GM23248 (cell line): Measurements from ENCODE around the gene CD58. TPM values are rescaled to one million over a fixed set of nuclear protein-coding genes. Genes with fewer than 3 reads are reported as not detected.

Source experiments
- DNase-seq: peaks from one replicate; pipeline ENCODE4 v3.0.0-alpha.2; 2015
- H2AFZ ChIP-seq: fragments of 200-600 bp; sonication (generic); 2 replicates; pipeline ENCODE4 v1.6.1; 2016; ENCODE audit warnings: antibody characterized with exemption
- H3F3A ChIP-seq: fragments of 200-600 bp; sonication (generic); 2 replicates; pipeline ENCODE4 v1.6.1; 2016; ENCODE audit warnings: mild to moderate bottlenecking, antibody characterized with exemption, mixed run types; ENCODE audit not compliant: insufficient read depth
- H3K27ac ChIP-seq: fragments of 200-600 bp; sonication (generic); 2 replicates; pipeline ENCODE4 v1.5.1; 2016; ENCODE audit warnings: mild to moderate bottlenecking
- H3K27me3 ChIP-seq: fragments of 200-600 bp; sonication (generic); replicated peaks from 2 replicates; pipeline ENCODE4 v1.6.1; 2016; ENCODE audit warnings: mild to moderate bottlenecking; ENCODE audit not compliant: insufficient read depth
- H3K36me3 ChIP-seq: fragments of 200-600 bp; sonication (generic); 2 replicates; pipeline ENCODE4 v1.6.1; 2016; ENCODE audit warnings: low read depth, mild to moderate bottlenecking
- H3K4me1 ChIP-seq: fragments of 200-600 bp; sonication (generic); 2 replicates; pipeline ENCODE4 v1.6.1; 2016; ENCODE audit warnings: mild to moderate bottlenecking; ENCODE audit not compliant: insufficient read depth
- H3K4me2 ChIP-seq: fragments of 200-600 bp; sonication (generic); one replicate; pipeline ENCODE4 v1.6.1; 2016; ENCODE audit warnings: mild to moderate bottlenecking; ENCODE audit not compliant: unreplicated experiment
- H3K4me3 ChIP-seq: fragments of 200-600 bp; sonication (generic); 2 replicates; pipeline ENCODE4 v1.5.1; 2016; ENCODE audit warnings: mild to moderate bottlenecking
- H3K79me2 ChIP-seq: fragments of 200-600 bp; sonication (generic); 2 replicates; pipeline ENCODE4 v1.6.1; 2016; ENCODE audit warnings: mild to moderate bottlenecking; ENCODE audit not compliant: insufficient read depth
- H3K9ac ChIP-seq: fragments of 200-600 bp; sonication (generic); 2 replicates; pipeline ENCODE4 v1.6.1; 2016; ENCODE audit warnings: mild to moderate bottlenecking
- H3K9me2 ChIP-seq: fragments of 200-600 bp; sonication (generic); 2 replicates; pipeline ENCODE4 v1.6.1; 2016; ENCODE audit warnings: mixed run types, mild to moderate bottlenecking, moderate library complexity; ENCODE audit not compliant: insufficient read depth
- H3K9me3 ChIP-seq: fragments of 200-600 bp; sonication (generic); one replicate; pipeline ENCODE4 v1.6.1; 2017; ENCODE audit warnings: low read depth
- H4K20me1 ChIP-seq: fragments of 200-600 bp; sonication (generic); 2 replicates; pipeline ENCODE4 v1.6.0; 2016; ENCODE audit not compliant: insufficient read depth
- EZH2 ChIP-seq: fragments of 200-600 bp; sonication (generic); IDR thresholded peaks from 2 replicates; pipeline ENCODE4 v1.6.1; 2018; ENCODE audit warnings: antibody characterized with exemption, mild to moderate bottlenecking; ENCODE audit not compliant: insufficient read depth, poor library complexity, severe bottlenecking
- EZH2phosphoT487 ChIP-seq: fragments of 200-600 bp; sonication (generic); IDR thresholded peaks from 2 replicates; pipeline ENCODE4 v1.6.1; 2018; ENCODE audit warnings: antibody characterized with exemption, moderate library complexity, mild to moderate bottlenecking, low read depth; ENCODE audit not compliant: insufficient read depth
- WGBS, 2 experiments: methylation state at CpG; one replicate each; pipeline ENCODE4 v1.1.6; 2015 to 2017; ENCODE audit warnings: low lambda C conversion rate in 2 of 2, low coverage in 1 of 2; ENCODE audit errors: missing lambda C conversion rate in 2 of 2; 5-methylcytosine and 5-hydroxymethylcytosine counted together
- in situ Hi-C: fragments of 300-500 bp; cut with MboI; formaldehyde crosslinking; loops from 2 replicates; pipeline ENCODE4 v1.15.0; 2020
- polyA plus RNA-seq: library from polyadenylated mRNA; unstranded; fragments of >200 nt; fragmentation: Nextera tagmentation; extraction: Ambion mirVana; gene quantifications from 2 replicates; pipeline ENCODE4 v1.2.1, GENCODE V29; 2016
- total RNA-seq: library from RNA; depleted of rRNA; stranded (reverse); fragments of >200 nt; shearing (Covaris generic); gene quantifications from 2 replicates; pipeline ENCODE4 v1.2.3, GENCODE V29; 2014

CD58 gene
- total and polyA plus RNA-seq, 2 experiments from 2014 or later: 14.1 to 30.0 TPM

- DNase-seq: no peak
- in situ Hi-C loops: no loop called here
- Histone ChIP-seq H3K79me2 (peaks cover 44% of the 10 kb centered on the region), H3K9me2 (no peaks in the 10 kb centered on the region), H3K4me2 (no peak overlapping the region), H3K27me3 (no peaks in the 10 kb centered on the region), H2AFZ (no peak overlapping the region), H3K4me1 (peaks cover 14% of the 10 kb centered on the region), H4K20me1 (no peaks in the 10 kb centered on the region), H3K36me3 (no peaks in the 10 kb centered on the region), H3K4me3 (no peak overlapping the region), H3K9me3 (no peaks in the 10 kb centered on the region), H3F3A (peaks cover 7% of the 10 kb centered on the region), H3K9ac (no peak overlapping the region), H3K27ac (no peak overlapping the region)
- 78 to 84% methylated on average over 4 of the region's 4 CpGs for WGBS, 2 experiments
- TF ChIP-seq EZH2phosphoT487: no peak
- no peak for TF ChIP-seq EZH2
These were observed 9.9 kb downstream of the CD58 start for GRCh38 chr1:116560704-116561490.

- no peak overlapping the region for H3K27ac ChIP-seq
- H3K4me3 ChIP-seq: no peak overlapping the region
- no peaks in the 10 kb centered on the region for H3K9me2 ChIP-seq
- H3K36me3 ChIP-seq: no peaks in the 10 kb centered on the region
- H3K9ac ChIP-seq: no peak overlapping the region
- peaks cover 43% of the 10 kb centered on the region for H3K79me2 ChIP-seq
- TF ChIP-seq EZH2 (no peak), EZH2phosphoT487 (no peak)
- H3K4me2 ChIP-seq: no peak overlapping the region
- in situ Hi-C loops: no loop called here
- peaks cover 17% of the 10 kb centered on the region for H3K4me1 ChIP-seq
- no peak for DNase-seq
- H3K9me3 ChIP-seq: no peaks in the 10 kb centered on the region
- H3K27me3 ChIP-seq: no peaks in the 10 kb centered on the region
- H2AFZ ChIP-seq: no peak overlapping the region
- WGBS, 2 experiments: 85 to 89% methylated on average over 8 of the region's 8 CpGs
- peaks cover 15% of the 10 kb centered on the region for H3F3A ChIP-seq
- H4K20me1 ChIP-seq: no peaks in the 10 kb centered on the region
These were observed 11.5 kb downstream of the CD58 start for GRCh38 chr1:116559304-116559761.

GRCh38 chr1:116558571-116558970, 12.3 kb downstream of the CD58 start:
- H3F3A ChIP-seq: peaks cover 15% of the 10 kb centered on the region
- H3K9ac ChIP-seq: no peak overlapping the region
- peaks cover 35% of the 10 kb centered on the region for H3K79me2 ChIP-seq
- H3K27me3 ChIP-seq: no peaks in the 10 kb centered on the region
- no peak overlapping the region for H3K4me2 ChIP-seq
- DNase-seq: no peak
- H3K36me3 ChIP-seq: no peaks in the 10 kb centered on the region
- no peaks in the 10 kb centered on the region for H3K9me3 ChIP-seq
- H3K4me3 ChIP-seq: no peak overlapping the region
- no peak overlapping the region for H2AFZ ChIP-seq
- no peak overlapping the region for H3K27ac ChIP-seq
- no peak for TF ChIP-seq EZH2phosphoT487
- TF ChIP-seq EZH2: no peak
- no peaks in the 10 kb centered on the region for H3K9me2 ChIP-seq
- H4K20me1 ChIP-seq: no peaks in the 10 kb centered on the region
- in situ Hi-C loops: no loop called here
- H3K4me1 ChIP-seq: peaks cover 17% of the 10 kb centered on the region
- WGBS, 2 experiments: 79 to 90% methylated on average over 1 of the region's 1 CpG

DNA sequence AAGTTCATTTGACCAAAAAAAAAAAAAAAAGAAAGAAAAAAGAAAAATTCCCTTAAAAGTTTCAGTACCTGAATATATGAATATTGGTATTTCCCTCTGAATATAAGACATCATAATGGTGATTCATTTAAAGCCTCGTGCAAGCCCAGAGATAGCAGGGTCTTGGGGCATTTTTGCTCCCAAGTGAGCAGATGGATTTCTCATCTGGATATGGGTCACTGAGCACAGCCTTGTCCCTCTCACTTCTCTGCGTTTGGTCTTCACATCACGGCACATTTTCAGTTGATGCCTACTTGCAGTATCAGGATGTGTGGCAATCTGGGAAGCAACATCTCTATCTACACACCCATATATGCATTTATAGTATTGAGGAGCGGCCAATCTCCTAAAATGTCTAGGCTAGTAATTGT, 12.7 kb downstream of the CD58 start:
- in situ Hi-C loops: no loop called here
- TF ChIP-seq EZH2 (no peak), EZH2phosphoT487 (no peak)
- 94 to 96% methylated on average over 4 of the region's 4 CpGs for WGBS, 2 experiments
- no peak overlapping the region for H3K27ac ChIP-seq
- H3K79me2 ChIP-seq: peaks cover 31% of the 10 kb centered on the region
- no peaks in the 10 kb centered on the region for H3K9me3 ChIP-seq
- H3K36me3 ChIP-seq: no peaks in the 10 kb centered on the region
- no peaks in the 10 kb centered on the region for H3K27me3 ChIP-seq
- no peaks in the 10 kb centered on the region for H3K9me2 ChIP-seq
- no peak overlapping the region for H3K9ac ChIP-seq
- H3K4me2 ChIP-seq: no peak overlapping the region
- no peak for DNase-seq
- no peak overlapping the region for H2AFZ ChIP-seq
- peaks cover 17% of the 10 kb centered on the region for H3K4me1 ChIP-seq
- peaks cover 15% of the 10 kb centered on the region for H3F3A ChIP-seq
- no peak overlapping the region for H3K4me3 ChIP-seq
- no peaks in the 10 kb centered on the region for H4K20me1 ChIP-seq
